ENCODE results near the gene POU6F2.

DNA sequence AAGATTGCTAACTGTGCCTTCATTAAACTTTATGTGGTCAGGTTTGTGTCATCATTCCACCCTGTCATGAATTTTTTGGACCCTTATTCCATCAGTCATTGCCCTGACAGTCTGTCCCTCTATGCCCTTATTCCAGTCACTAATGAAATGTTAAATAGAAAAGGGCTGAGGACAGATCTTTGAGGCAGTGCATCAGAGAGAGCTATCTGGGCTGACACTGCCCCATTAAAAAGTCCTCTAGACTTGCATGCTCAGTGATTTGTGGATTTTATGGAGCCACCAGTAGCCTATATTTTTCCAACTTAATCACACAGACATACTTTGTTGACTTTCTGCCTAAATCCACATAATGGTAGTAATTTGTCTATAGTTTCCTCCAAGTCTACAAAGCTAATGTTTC is 323.8 kb downstream of the POU6F2 start:
- no peak for TF ChIP-seq CTCF (IDR thresholded peaks at IDR 0.05)
- no peak for TF ChIP-seq POLR2A (IDR thresholded peaks at IDR 0.05)

All from body of pancreas (tissue), 4 donors.